Fibroblast of lung (primary cell): ENCODE measurements around the gene WNT3A. TPM values are rescaled to one million over a fixed set of nuclear protein-coding genes. Genes with fewer than 3 reads are reported as not detected.
A peak's percentile ranks its signal among the peaks of the same experiment; 100 is the strongest.

Source experiments
- DNase-seq, 2 donors: peaks; one replicate each; pipeline versions ENCODE4 v3.0.0 to v3.0.0-alpha.2; 2010; ENCODE audit warnings: low read depth in 2 of 2
- H2AFZ ChIP-seq: 2 replicates; pipeline ENCODE4 v1.5.1; 2012; ENCODE audit warnings: low read length, control low read depth, inconsistent platforms
- H3K27ac ChIP-seq: 2 replicates; pipeline ENCODE4 v1.5.1; 2011; ENCODE audit warnings: low read length, control low read depth; ENCODE audit not compliant: insufficient read depth
- H3K27me3 ChIP-seq: 2 replicates; pipeline ENCODE4 v1.5.1; 2011; ENCODE audit warnings: mild to moderate bottlenecking, low read length; ENCODE audit not compliant: control insufficient read depth, insufficient read depth
- H3K36me3 ChIP-seq: 2 replicates; pipeline ENCODE4 v1.5.1; 2011; ENCODE audit warnings: low read length; ENCODE audit not compliant: control insufficient read depth, insufficient read depth
- H3K4me1 ChIP-seq: 2 replicates; pipeline ENCODE4 v1.5.1; 2011; ENCODE audit warnings: low read length; ENCODE audit not compliant: control insufficient read depth, insufficient read depth; ENCODE audit errors: extremely low read depth
- H3K4me2 ChIP-seq: 2 replicates; pipeline ENCODE4 v1.5.1; 2011; ENCODE audit warnings: low read length, control low read depth; ENCODE audit not compliant: insufficient read depth; ENCODE audit errors: extremely low read depth
- H3K4me3 ChIP-seq, 4 experiments: fragments of 200-600 bp in 1 of 4; sonication (generic) in 1 of 4; replicated peaks in 1 of 4; 2 replicates each; pipeline ENCODE4 v1.5.1; 2011 to 2016; ENCODE audit warnings: low read length in 4 of 4, low read depth in 3 of 4, mild to moderate bottlenecking in 3 of 4, control low read depth in 2 of 4, inconsistent platforms in 1 of 4, mixed read lengths in 1 of 4; ENCODE audit not compliant: insufficient read depth in 1 of 4; ENCODE audit errors: control extremely low read depth in 1 of 4
- H3K79me2 ChIP-seq: 2 replicates; pipeline ENCODE4 v1.5.1; 2012; ENCODE audit warnings: mild to moderate bottlenecking, low read length, inconsistent platforms; ENCODE audit not compliant: control insufficient read depth, insufficient read depth
- H3K9ac ChIP-seq: 2 replicates; pipeline ENCODE4 v1.5.1; 2011; ENCODE audit warnings: mild to moderate bottlenecking, low read length, control low read depth; ENCODE audit not compliant: insufficient read depth
- H3K9me3 ChIP-seq: 2 replicates; pipeline ENCODE4 v1.5.1; 2012; ENCODE audit warnings: low read depth, low read length; ENCODE audit not compliant: control insufficient read depth, insufficient read depth
- H4K20me1 ChIP-seq: 2 replicates; pipeline ENCODE4 v1.5.1; 2011; ENCODE audit warnings: low read length; ENCODE audit not compliant: control insufficient read depth, insufficient read depth; ENCODE audit errors: extremely low read depth
- CTCF ChIP-seq, 2 donors: IDR thresholded peaks in 1 of 2; conservative IDR thresholded peaks in 1 of 2; 1 replicate in 1 of 2; 2 replicates in 1 of 2; pipeline ENCODE4 v1.5.1; 2011 to 2012; ENCODE audit warnings: low read length in 2 of 2, control low read depth in 1 of 2, inconsistent platforms in 1 of 2, low read depth in 1 of 2, mild to moderate bottlenecking in 1 of 2
- EZH2 ChIP-seq: IDR thresholded peaks from 2 replicates; pipeline ENCODE4 v1.5.1; 2012; ENCODE audit warnings: low read length, control low read depth, mild to moderate bottlenecking; ENCODE audit errors: missing control alignments
- polyA plus RNA-seq, 2 donors: library from polyadenylated mRNA; depleted of rRNA in 1 of 2; stranded (reverse) in 1 of 2; unstranded in 1 of 2; fragments of >200 nt; gene quantifications; 2 replicates each; pipeline ENCODE4 v1.2.1, GENCODE V29; 2011 to 2012; ENCODE audit warnings: missing spikeins in 1 of 2
- total RNA-seq: library from RNA; depleted of rRNA; stranded (reverse); fragments of >200 nt; gene quantifications from 2 replicates; pipeline ENCODE4 v1.2.1, GENCODE V29; 2014

WNT3A gene
- total and polyA plus RNA-seq, 2 donors (not counting 1 experiment from before 2014, with no cell fraction given), result not detected

DNA sequence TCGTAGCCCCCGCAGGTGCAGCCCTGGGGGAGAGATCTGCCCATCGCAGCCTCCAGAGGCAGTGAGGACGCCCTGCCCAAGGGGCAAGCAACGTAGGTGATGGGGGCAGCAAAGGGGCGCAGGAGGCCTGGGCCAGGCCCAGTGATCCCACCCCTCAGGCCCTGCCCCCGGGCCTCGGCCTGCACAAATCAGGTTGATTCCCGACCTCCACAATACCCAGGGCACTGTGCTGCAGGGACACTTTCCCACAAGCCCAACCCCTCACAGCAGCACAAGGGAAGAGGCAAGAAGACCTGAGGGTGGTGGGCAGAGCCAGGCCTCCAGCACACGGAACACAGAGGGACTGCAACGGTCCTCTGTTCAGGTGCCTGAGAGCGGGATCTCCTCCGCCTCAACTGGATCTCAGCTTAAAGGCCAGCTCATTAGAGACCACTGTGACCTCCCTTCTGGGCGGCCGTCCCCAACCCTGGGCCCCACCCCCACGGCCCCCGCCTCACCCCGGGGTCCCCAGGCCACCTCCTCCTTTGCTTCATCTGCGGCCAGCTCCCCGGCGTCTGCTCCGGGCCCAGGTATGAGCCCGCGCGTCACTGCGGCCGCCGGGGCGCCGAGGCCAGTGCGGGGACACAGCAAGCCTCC, 74.9 kb downstream of the WNT3A start:
- peaks cover 11% of the 10 kb centered on the region for H3K4me1 ChIP-seq
- no peak for DNase-seq
- H3K79me2 ChIP-seq, result peaks cover 57% of the 10 kb centered on the region
- H3K9ac ChIP-seq, result peak overlapping the region; percentile 80
- H3K36me3 ChIP-seq, result peaks cover 1% of the 10 kb centered on the region
- H3K9me3 ChIP-seq, result no peaks in the 10 kb centered on the region
- H3K27me3 ChIP-seq, result no peaks in the 10 kb centered on the region
- peak overlapping the region; percentile 94 for H3K4me2 ChIP-seq
- peak overlapping the region; percentile 96 for H3K27ac ChIP-seq
- peak overlapping the region; percentile 67 for H2AFZ ChIP-seq
- no peak for TF ChIP-seq EZH2
- TF ChIP-seq CTCF (conservative IDR thresholded peaks at IDR 0.05 in 1 of 2, IDR thresholded peaks at IDR 0.05 in 1 of 2; ENCODE audit: low read depth in 1 of 2, low read length in 2 of 2), result no peak
- H3K4me3 ChIP-seq, result peak overlapping the region; percentile 65 to 99 (median 84)
- H4K20me1 ChIP-seq, result peaks cover 8% of the 10 kb centered on the region

GRCh38 chr1:228082214-228082917, 75.6 kb downstream of the WNT3A start, which contains the start of gene ARF1:
Gene ARF1 (plus strand): TSS chr1:228082708. CDS start chr1:228097115, 14,407 bp downstream.
- peak within 1 kb of the TSS; percentile 96 for H3K27ac ChIP-seq
- TF ChIP-seq EZH2, result no peak
- TF ChIP-seq CTCF (conservative IDR thresholded peaks at IDR 0.05 in 1 of 2, IDR thresholded peaks at IDR 0.05 in 1 of 2; ENCODE audit: low read depth in 1 of 2, low read length in 2 of 2), result no peak
- H3K4me3 ChIP-seq, result peak within 1 kb of the TSS; percentile 77 to 99 (median 98)
- H3K79me2 ChIP-seq, result peaks cover 64% of the 10 kb centered on the region
- H2AFZ ChIP-seq, result peak within 1 kb of the TSS; percentile 67
- H3K36me3 ChIP-seq, result peaks cover 1% of the 10 kb centered on the region
- H3K9me3 ChIP-seq, result no peaks in the 10 kb centered on the region
- no peaks in the 10 kb centered on the region for H3K27me3 ChIP-seq
- peak within 1 kb of the TSS; percentile 94 for H3K4me2 ChIP-seq
- peaks cover 11% of the 10 kb centered on the region for H4K20me1 ChIP-seq
- peak within 1 kb of the TSS; percentile 99 for H3K9ac ChIP-seq
- peaks cover 14% of the 10 kb centered on the region for H3K4me1 ChIP-seq
- DNase-seq, result peak; percentile 87 to 92
